GM23248 (cell line): Measurements from ENCODE around the gene ATG9B.

ENCODE experiments used
- EZH2 ChIP-seq: fragments of 200-600 bp; sonication (generic); IDR thresholded peaks from 2 replicates; pipeline ENCODE4 v1.6.1; 2018; ENCODE audit warnings: antibody characterized with exemption, mild to moderate bottlenecking; ENCODE audit not compliant: insufficient read depth, poor library complexity, severe bottlenecking
- EZH2phosphoT487 ChIP-seq: fragments of 200-600 bp; sonication (generic); IDR thresholded peaks from 2 replicates; pipeline ENCODE4 v1.6.1; 2018; ENCODE audit warnings: antibody characterized with exemption, moderate library complexity, mild to moderate bottlenecking, low read depth; ENCODE audit not compliant: insufficient read depth

GRCh38 chr7:151015967-151016366 is 8.3 kb downstream of the ATG9B start:
- TF ChIP-seq EZH2 (no peak), EZH2phosphoT487 (no peak)
